Activated naive CD4-positive, alpha-beta T cell (primary cell): ENCODE measurements around the gene KASH5.

ENCODE experiments used
- DNase-seq, 4 experiments: peaks; one replicate each; lab custom pipeline; 2025; lab: John Stamatoyannopoulos, UW

KASH5 gene

DNA sequence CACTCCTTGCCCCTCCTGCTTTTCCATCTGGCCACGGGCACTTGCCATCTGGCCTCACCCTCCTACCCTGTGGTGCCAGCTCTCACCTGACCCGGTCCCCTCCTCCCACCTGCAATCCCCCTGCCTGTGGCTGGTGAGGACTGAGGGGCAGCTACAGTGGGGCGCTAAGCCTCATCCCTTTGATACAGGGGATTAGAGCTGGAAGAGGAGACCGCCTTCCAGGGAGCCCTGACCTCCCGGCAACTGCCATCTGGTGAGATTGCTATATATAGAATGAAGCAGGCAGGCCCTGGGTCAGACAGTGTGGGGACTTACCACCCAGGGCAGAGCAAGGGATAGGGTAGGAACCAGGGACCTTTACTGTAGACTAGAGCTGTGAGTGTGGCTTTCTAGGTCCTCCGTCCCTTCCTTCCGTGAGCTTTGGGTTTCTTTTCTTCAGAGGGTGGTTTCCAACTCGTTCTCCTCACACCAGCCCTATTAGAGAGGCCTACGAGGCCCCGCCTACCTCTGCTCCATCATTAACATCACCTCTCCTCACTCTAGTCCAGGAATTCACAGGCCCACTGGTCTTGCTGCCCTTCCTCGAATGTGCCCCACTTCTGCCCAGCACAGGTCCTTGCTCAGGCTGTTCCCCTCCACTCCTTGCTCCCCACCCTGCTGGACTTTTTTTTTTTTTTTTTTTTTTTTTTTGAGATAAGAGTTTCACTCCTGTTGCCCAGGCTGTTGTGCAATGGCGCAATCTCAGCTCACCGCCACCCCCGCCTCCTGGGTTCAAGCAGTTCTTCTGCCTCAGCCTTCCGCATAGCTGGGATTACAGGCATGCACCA lies 7.7 kb downstream of the KASH5 start:
- no peak for DNase-seq

GRCh38 chr19:49396738-49397505 lies 8.9 kb downstream of the KASH5 start:
- DNase-seq, result no peak

DNA sequence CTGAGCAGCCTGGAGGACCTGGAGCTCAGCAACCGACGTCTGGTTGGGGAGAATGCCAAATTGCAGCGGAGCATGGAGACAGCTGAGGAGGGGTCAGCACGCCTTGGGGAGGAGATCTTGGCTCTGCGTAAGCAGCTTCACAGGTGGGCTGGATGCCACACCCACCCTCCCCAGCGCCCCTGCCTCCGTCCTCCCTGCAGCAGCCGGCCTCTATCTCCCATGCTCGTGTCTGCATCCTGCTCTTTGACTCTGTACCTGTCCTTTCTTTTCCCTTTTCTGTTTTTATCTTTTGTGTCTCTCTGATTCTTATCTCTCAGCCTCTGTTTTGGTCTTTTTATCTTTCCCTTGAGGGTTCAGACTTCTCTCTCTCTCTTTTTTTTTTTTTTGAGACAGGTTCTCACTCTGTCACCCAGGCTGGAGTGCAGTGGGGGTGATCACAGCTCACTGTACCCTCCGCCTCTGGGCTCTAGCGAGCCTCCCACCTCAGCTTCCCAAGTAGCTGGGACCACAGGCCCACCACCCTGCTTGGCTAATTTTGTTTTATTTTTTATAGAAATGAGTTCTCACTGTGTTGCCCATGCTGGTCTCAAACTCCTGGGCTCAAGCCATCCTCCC lies 10.1 kb downstream of the KASH5 start:
- DNase-seq, result no peak

DNA sequence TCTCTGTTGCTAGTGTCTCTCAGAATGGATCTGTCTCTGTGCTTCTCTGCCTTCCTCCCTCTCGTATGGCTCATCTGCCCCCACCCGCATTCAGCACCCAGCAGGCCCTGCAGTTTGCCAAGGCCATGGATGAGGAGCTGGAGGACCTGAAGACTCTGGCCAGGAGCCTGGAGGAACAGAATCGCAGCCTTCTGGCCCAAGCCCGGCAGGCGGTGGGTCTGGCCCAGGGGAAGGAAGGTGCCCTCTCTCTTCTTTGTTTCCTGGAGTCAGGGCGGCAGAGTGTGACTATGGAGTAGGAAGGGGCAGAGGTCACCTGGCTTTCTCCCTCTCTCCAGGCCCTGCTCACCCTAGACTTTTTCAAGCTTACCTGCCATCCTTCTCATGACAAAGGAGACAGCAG lies 10.9 kb downstream of the KASH5 start:
- no peak for DNase-seq

- DNase-seq, result no peak
Observed at GRCh38 chr19:49400029-49400428, 12.0 kb downstream of the KASH5 start.

DNA sequence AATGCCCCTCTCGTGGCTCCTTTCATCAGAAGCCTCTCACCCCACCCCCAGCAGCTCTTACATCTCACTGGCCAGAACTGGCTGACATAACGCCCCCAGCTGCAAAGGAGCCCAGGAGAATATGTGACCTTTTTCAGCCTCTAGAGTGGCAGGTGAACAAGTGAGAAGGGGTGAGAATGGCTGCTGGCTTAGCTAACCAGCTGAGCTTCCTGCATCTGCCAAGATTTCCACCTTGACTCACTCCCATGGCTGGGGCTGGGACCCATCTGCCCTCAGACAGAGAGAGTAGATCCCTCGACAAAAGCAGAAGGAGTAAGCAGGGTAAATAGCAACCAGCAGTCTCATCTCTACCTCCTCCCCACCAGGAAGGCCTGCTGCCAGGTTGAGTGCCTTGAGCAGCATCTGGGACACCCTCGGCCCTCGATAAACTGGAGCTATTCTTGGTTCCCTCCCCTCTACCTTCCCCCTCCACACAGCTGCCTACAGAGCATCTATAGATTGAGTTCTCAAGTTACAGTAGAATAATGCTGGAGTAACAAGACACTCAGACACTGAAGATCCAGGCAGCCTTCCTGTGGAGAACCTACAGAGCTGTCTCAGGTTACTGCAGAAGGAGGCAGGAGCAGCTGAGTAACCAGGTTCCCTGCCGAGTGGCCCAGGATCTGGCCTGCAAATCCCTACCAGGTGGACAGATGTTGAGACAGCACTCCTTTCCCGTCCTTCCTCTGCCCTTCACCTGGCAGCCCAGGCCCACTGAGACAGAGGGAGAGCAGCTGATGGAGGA lies 15.5 kb downstream of the KASH5 start:
- no peak for DNase-seq

DNA sequence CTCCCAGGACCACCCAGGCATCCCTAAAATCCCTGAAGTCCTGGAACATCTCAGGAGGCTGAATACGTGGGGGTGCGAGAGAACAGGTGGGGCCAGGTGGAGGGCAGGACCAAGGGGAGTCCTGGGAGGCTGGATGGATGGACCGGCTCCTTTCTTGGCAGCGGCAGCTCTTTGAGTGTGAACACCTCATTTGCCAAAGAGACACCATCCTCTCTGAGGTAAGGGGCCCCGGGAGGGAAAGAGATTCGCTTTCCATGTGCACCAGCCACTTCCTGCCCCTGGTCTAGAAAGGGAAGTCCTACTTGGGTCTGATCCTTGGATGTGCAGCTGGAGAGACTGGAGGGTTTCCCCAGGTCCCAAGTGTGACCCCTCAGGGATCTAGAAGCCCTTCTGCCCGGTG lies 19.0 kb downstream of the KASH5 start:
- no peak for DNase-seq

GRCh38 chr19:49407482-49408015 lies 19.5 kb downstream of the KASH5 start:
- no peak for DNase-seq

- no peak for DNase-seq
Observed at GRCh38 chr19:49408816-49409440, 20.9 kb downstream of the KASH5 start.

GRCh38 chr19:49409441-49410029 lies 21.5 kb downstream of the KASH5 start:
- no peak for DNase-seq

GRCh38 chr19:49411681-49412326 lies 23.8 kb downstream of the KASH5 start:
- DNase-seq, result no peak

- no peak for DNase-seq
Observed at GRCh38 chr19:49413348-49413747, 25.3 kb downstream of the KASH5 start.

DNA sequence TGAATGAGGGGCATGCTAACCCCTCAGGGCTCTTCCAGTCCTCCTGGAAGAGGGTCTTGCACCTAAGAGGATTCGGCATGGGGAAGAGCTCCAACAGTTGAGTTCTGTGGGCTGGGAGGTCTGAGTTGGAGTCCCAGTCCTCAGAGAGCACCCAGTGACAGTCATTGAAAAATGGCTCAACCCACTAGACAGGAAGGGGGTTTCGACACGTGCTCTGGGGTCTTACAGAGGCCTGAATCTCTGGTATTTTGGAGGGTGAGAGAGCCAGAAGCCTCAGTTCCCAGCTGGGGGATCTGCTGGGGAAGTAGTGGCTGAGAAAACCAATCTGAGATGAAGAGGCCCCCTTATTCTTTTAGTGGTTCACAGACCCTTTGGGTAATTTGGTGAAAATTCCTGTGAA lies 26.2 kb downstream of the KASH5 start:
- no peak for DNase-seq

DNA sequence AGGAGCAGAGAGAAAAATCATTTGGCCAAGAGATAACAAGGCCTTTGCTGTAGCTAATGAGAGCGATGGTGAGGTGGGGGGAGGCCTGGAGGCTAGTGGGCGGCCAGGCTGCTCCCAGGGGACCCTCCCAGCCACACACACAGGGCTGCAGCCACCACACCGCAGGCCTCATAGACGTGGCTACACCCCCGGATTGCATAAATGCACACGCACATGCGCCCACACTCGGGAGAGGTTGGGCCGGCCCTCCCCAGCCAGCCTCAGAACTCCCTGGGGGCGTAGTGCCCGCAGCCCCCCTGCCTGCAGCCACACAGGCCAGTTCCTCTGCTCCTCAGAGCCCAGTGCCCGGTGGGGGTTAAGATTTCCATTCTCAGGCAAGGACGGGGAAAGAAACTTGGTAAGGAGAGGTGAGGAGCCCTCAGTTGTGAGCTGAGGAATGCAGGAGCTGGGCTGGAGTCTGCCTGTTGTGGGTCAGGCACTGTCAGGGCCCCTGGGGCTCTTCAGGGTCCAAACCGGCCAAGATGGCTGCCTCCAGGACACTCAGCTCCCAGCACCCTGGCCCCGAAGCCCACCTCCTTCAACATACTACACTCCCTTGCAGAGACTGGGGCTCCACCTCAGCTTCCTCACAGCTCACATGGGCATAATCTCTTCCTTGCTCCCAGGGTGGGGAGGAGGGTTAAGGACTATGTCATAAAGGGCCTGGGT lies 27.2 kb downstream of the KASH5 start:
- no peak for DNase-seq

GRCh38 chr19:49415810-49416200 lies 27.8 kb downstream of the KASH5 start:
- DNase-seq, result no peak

DNA sequence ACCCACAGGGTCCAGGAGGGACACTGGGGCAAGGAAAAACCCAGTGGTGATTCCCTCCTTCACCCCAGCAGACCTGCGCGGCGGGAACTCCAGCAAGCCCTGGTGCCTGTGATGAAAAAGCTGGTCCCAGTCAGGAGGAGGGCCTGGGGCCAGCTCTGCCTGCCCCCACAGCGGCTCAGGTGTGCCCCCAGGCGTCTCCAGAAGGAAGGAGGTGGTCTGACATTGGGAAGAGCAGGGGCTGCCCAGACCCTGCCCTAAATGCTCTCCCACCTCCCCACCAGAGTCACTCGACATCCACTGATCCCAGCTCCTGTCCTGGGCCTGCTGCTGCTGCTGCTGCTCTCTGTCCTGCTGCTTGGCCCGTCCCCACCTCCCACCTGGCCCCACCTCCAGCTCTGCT lies 29.0 kb downstream of the KASH5 start:
- no peak for DNase-seq

DNA sequence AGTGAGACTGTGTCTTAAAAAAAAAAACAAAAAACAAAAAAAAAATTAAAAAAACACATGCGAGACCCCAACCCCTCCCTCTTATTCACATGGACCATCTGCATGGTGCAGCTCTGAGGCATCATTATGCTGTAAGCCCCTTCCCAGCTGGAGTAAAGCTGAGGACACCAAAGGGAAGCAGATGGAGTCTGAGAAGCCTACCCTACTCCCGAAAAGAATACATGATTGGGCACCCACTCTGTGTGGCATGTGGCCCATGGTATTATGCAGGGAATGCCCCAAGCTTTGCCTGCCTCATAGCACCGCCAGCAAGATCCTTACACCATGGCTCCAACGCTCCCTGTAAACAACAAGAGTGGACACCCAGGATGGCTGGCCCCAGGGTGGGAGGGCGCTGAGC lies 30.5 kb downstream of the KASH5 start:
- DNase-seq, result no peak

GRCh38 chr19:49419173-49419572 lies 31.1 kb downstream of the KASH5 start:
- DNase-seq, result no peak

DNA sequence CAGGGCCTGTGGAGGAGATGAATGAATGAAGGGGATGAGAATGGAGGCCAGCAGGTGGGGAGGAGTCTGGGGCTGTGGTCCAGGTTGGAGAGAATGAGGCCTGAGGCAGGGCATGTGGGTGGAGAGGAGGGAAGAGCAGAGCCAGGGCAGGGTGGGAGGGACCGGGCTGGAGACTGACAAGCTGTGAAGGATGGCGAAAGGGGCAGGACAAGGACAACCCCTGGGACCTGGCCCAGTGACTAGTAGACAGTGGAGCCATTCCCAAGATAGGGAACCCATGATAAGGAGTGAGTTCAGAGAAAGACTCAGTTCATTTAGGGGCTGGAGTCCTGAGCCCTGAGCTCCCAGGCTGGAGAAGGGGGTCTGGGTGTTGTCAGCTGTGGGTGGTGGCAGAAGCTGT lies 32.2 kb downstream of the KASH5 start:
- no peak for DNase-seq
